DOHH2 (cell line): ENCODE measurements around the gene TRIM24.
A peak's percentile ranks its signal among the peaks of the same experiment; 100 is the strongest.

Experiments used
- H3F3A ChIP-seq: fragments of 200-600 bp; sonication (generic), shearing (Covaris generic); 2 replicates; pipeline ENCODE4 v1.6.0; 2016; ENCODE audit warnings: antibody characterized with exemption, mild to moderate bottlenecking; ENCODE audit not compliant: control insufficient read depth, insufficient read depth
- H3K27ac ChIP-seq: fragments of 200-600 bp; sonication (generic); 2 replicates; pipeline ENCODE4 v1.5.1; 2014; ENCODE audit warnings: low read depth, mild to moderate bottlenecking, low read length, moderate library complexity
- H3K27me3 ChIP-seq: fragments of 200-600 bp; sonication (generic); 2 replicates; pipeline ENCODE4 v1.6.1; 2014; ENCODE audit warnings: mild to moderate bottlenecking, low read length, mixed read lengths; ENCODE audit not compliant: control insufficient read depth
- H3K36me3 ChIP-seq: fragments of 200-600 bp; sonication (generic); 2 replicates; pipeline ENCODE4 v1.6.1; 2014; ENCODE audit warnings: mild to moderate bottlenecking, low read length, moderate library complexity, mixed read lengths; ENCODE audit not compliant: control insufficient read depth
- H3K4me1 ChIP-seq: fragments of 200-600 bp; sonication (generic); 2 replicates; pipeline ENCODE4 v1.6.1; 2014; ENCODE audit warnings: mild to moderate bottlenecking, low read length, mixed read lengths; ENCODE audit not compliant: control insufficient read depth
- H3K4me2 ChIP-seq: fragments of 200-600 bp; sonication (generic); 2 replicates; pipeline ENCODE4 v1.6.0; 2014; ENCODE audit warnings: mild to moderate bottlenecking, low read length, moderate library complexity
- H3K4me3 ChIP-seq: fragments of 200-600 bp; sonication (generic); 2 replicates; pipeline ENCODE4 v1.5.1; 2014; ENCODE audit warnings: mild to moderate bottlenecking, low read length, mixed read lengths
- H3K79me2 ChIP-seq: fragments of 200-600 bp; sonication (generic); 2 replicates; pipeline ENCODE4 v1.6.1; 2014; ENCODE audit warnings: mild to moderate bottlenecking, low read length, mixed read lengths; ENCODE audit not compliant: control insufficient read depth
- H3K9me2 ChIP-seq: fragments of 200-600 bp; sonication (generic); replicated peaks from 2 replicates; pipeline ENCODE4 v1.6.1; 2014; ENCODE audit warnings: mild to moderate bottlenecking, low read length, mixed read lengths; ENCODE audit not compliant: control insufficient read depth
- H3K9me3 ChIP-seq: fragments of 200-600 bp; sonication (generic); 2 replicates; pipeline ENCODE4 v1.6.1; 2014; ENCODE audit warnings: antibody characterized with exemption, low read length, mixed read lengths; ENCODE audit not compliant: control insufficient read depth, insufficient read depth
- H4K20me1 ChIP-seq: fragments of 200-600 bp; sonication (generic); 2 replicates; pipeline ENCODE4 v1.6.0; 2014; ENCODE audit warnings: low read depth, mild to moderate bottlenecking, antibody characterized with exemption, low read length, moderate library complexity; ENCODE audit not compliant: control insufficient read depth, insufficient read depth
- EZH2phosphoT487 ChIP-seq: fragments of 200-600 bp; sonication (generic); IDR thresholded peaks from 2 replicates; pipeline ENCODE4 v1.6.1; 2017; ENCODE audit warnings: borderline replicate concordance, mild to moderate bottlenecking, antibody characterized with exemption, low read length, moderate library complexity, mixed read lengths
- TF ChIP-seq, protein P1 (sequence below): fragments of 200-600 bp; sonication (generic); IDR thresholded peaks from one replicate; pipeline ENCODE4 v1.5.1; 2014; ENCODE audit warnings: antibody characterized with exemption, mild to moderate bottlenecking, low read depth, low read length; ENCODE audit not compliant: poor library complexity, severe bottlenecking

TRIM24 gene

DNA sequence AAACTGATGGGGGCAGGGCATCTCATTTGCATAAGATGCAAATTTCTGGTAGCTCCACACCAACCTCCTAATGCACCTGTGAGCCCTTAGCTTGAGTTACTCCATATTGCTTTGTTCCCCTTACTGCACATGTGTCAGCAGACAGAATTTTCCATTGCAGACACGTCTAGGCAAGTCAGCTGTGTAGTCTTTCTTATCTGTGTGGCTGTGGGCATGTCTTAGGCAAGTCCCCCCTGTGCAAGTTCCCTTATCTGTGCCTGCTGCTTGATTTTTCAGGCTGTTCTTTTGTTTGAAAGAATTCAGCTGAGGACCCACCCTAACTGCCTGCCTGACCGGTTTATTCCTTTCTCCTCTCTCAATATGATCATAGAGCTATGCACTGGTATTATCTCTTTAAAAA lies 28.5 kb upstream of the TRIM24 start:
- Histone ChIP-seq H4K20me1 (no peaks in the 10 kb centered on the region), H3K9me2 (no peaks in the 10 kb centered on the region), H3K9me3 (peaks cover 30% of the 10 kb centered on the region), H3F3A (no peaks in the 10 kb centered on the region), H3K27ac (no peak overlapping the region), H3K4me2 (peak overlapping the region; percentile 7; the same call in 1 of the 2 replicates), H3K27me3 (no peaks in the 10 kb centered on the region), H3K4me1 (peaks cover 14% of the 10 kb centered on the region), H3K4me3 (no peak overlapping the region), H3K79me2 (no peaks in the 10 kb centered on the region), H3K36me3 (no peaks in the 10 kb centered on the region)
- TF ChIP-seq EZH2phosphoT487: no peak
- TF ChIP-seq, protein P1, sequence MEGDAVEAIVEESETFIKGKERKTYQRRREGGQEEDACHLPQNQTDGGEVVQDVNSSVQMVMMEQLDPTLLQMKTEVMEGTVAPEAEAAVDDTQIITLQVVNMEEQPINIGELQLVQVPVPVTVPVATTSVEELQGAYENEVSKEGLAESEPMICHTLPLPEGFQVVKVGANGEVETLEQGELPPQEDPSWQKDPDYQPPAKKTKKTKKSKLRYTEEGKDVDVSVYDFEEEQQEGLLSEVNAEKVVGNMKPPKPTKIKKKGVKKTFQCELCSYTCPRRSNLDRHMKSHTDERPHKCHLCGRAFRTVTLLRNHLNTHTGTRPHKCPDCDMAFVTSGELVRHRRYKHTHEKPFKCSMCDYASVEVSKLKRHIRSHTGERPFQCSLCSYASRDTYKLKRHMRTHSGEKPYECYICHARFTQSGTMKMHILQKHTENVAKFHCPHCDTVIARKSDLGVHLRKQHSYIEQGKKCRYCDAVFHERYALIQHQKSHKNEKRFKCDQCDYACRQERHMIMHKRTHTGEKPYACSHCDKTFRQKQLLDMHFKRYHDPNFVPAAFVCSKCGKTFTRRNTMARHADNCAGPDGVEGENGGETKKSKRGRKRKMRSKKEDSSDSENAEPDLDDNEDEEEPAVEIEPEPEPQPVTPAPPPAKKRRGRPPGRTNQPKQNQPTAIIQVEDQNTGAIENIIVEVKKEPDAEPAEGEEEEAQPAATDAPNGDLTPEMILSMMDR: no peak

GRCh38 chr7:138433583-138434443 lies 26.2 kb upstream of the TRIM24 start:
- H3K4me3 ChIP-seq: no peak overlapping the region
- H3K27me3 ChIP-seq: no peaks in the 10 kb centered on the region
- no peaks in the 10 kb centered on the region for H3K79me2 ChIP-seq
- no peaks in the 10 kb centered on the region for H3F3A ChIP-seq
- H3K9me3 ChIP-seq: peaks cover 30% of the 10 kb centered on the region
- no peaks in the 10 kb centered on the region for H3K9me2 ChIP-seq
- no peaks in the 10 kb centered on the region for H4K20me1 ChIP-seq
- no peak overlapping the region for H3K4me2 ChIP-seq
- no peak overlapping the region for H3K27ac ChIP-seq
- H3K4me1 ChIP-seq: peaks cover 14% of the 10 kb centered on the region
- no peaks in the 10 kb centered on the region for H3K36me3 ChIP-seq
- TF ChIP-seq, protein P1: no peak
- TF ChIP-seq EZH2phosphoT487: no peak

DNA sequence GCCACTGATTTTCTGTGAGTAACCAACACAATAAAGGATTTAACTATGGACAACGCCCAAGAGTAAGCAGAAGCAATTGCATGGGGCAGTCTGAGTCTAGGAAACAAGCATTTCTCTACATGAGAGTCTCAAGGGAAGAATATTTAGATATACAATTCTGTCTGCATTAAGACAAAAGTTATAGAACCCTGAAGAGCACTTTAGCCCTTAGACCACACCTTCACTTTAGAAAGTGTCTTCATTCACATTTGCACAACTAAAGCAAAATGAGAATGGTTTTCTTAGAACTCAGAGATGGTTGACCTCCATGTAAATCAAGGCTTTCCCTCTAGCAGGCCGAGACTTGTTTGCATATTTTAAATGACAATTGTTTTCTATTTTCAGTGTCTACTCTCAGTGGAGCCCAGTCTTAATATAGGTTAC lies 25.5 kb upstream of the TRIM24 start:
- no peak overlapping the region for H3K4me3 ChIP-seq
- no peaks in the 10 kb centered on the region for H3K27me3 ChIP-seq
- H4K20me1 ChIP-seq: no peaks in the 10 kb centered on the region
- peaks cover 14% of the 10 kb centered on the region for H3K4me1 ChIP-seq
- H3K4me2 ChIP-seq: no peak overlapping the region
- H3K9me3 ChIP-seq: peaks cover 23% of the 10 kb centered on the region
- H3K79me2 ChIP-seq: no peaks in the 10 kb centered on the region
- TF ChIP-seq EZH2phosphoT487: no peak
- TF ChIP-seq, protein P1: no peak
- no peak overlapping the region for H3K27ac ChIP-seq
- H3F3A ChIP-seq: no peaks in the 10 kb centered on the region
- H3K9me2 ChIP-seq: no peaks in the 10 kb centered on the region
- no peaks in the 10 kb centered on the region for H3K36me3 ChIP-seq
